ENCODE results near the gene ULK1.

- TF ChIP-seq CTCF (IDR thresholded peaks at IDR 0.05 in 8 of 11, conservative IDR thresholded peaks at IDR 0.05 in 3 of 11) (no peak), POLR2A (IDR thresholded peaks at IDR 0.05) (no peak)
These were observed 28.8 kb downstream of the ULK1 start for GRCh38 chr12:131923260-131923659.

All from spleen (tissue), 7 donors.